Stimulated activated CD4-positive, alpha-beta T cell treated with anti-CD3 and anti-CD28 coated beads, Interleukin-1b, Interleukin-23, amount 100 ng/mL, for 24 hours (primary cell): ENCODE measurements around the gene NOC2L.
"Not testable (repeated sequence)": the region's sequence is repeated elsewhere in the genome, so short reads cannot be mapped to it uniquely, and the experiment has no call there.

Experiments
- DNase-seq, 4 experiments: peaks; one replicate each; pipeline ENCODE4 v3.0.0-alpha.2; 2020; ENCODE audit warnings: low read depth in 4 of 4, low spot score in 1 of 4

The NOC2L gene

DNA sequence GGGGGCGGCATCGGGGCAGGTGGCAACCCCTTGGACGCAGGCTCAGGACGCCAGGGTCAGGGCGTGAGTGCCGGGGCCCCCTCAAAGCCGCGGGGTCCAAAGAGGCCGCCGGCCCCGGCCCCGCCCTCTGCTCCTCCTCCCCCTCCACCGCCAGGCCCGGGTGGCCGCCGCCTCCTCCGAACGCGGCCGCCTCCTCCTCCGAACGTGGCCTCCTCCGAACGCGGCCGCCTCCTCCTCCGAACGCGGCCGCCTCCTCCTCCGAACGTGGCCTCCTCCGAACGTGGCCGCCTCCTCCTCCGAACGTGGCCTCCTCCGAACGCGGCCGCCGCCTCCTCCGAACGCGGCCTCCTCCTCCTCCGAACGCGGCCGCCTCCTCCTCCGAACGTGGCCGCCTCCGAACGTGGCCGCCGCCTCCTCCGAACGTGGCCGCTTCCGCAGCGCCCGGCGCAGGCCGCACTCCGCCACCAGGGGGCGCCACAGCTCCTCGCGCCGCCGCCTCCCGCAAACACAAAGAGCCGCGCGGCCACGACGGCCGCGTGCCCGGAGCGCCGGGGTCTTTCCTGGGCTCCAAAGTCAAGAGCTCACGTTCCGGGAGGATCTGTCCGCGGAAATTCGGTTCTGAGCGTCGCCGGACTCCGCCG, 54.6 kb downstream of the NOC2L start:
- peak; percentile 73 to 82 (median 75) for DNase-seq

DNA sequence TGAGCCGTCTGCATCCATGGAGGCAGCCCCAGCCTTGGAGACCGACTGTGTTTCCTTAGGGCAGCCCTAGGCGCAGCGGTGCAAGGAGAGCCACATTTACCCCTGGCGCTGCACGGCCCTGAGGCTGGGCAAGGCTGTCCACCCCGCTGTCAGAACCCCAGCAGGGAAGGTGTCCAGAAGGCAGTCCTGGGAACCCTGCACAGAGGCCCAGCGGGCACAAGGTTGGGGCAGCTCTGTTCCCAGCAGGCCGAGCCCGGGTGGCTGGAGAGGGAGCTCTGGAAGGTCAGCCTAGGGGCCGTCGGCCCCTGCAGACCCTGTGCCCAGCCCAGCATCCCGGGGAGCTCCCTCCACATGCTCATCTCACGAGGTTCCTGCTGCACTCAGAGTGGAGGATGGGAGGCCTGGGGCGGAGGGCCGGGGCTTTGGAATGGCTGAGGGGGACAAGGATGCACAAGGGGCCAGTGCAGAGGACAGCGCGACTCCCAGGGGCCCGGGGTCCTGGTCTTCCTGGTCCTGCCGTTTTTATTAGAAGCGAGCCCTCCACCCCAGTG, 55.3 kb downstream of the NOC2L start:
- no peak for DNase-seq

DNA sequence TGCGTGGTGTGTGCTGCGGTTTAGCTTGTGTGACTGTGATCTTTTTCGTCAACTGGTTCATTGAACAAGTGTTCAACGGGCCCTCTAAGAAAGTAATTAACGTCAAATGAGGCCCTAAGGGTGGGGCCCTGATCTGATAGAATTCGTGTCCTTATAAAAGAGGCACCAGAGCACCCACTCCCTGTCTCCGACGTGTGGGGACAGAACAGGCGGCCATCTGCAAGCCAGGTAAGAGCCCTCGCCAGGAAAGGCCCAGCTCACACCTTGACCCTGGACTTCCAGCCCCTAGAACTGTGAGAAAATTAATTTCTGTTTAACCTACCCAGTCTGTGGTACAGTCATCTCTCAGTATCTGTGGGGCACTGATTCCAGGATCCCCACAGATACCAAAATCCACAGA, 55.8 kb downstream of the NOC2L start:
- DNase-seq: no peak

DNA sequence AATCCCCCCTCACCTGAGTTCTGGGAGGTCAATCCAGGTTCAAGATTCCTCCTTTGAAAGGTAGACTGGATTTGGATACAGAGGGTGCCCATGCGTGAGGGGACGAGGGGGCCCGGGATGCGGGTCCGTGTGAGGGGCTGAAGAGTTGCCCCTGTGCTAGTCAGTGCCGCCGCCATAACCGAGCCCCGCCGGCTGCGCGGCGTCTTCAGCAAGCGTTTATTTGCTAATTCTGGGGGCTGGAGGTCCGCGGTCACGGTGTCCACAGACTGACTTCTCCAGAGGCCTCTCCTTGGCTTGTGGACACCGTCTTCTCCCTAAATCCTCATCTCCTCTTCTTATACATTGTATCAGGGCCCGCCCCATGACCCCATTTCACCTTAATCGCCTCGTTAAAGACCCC, 56.3 kb downstream of the NOC2L start:
- no peak for DNase-seq

DNA sequence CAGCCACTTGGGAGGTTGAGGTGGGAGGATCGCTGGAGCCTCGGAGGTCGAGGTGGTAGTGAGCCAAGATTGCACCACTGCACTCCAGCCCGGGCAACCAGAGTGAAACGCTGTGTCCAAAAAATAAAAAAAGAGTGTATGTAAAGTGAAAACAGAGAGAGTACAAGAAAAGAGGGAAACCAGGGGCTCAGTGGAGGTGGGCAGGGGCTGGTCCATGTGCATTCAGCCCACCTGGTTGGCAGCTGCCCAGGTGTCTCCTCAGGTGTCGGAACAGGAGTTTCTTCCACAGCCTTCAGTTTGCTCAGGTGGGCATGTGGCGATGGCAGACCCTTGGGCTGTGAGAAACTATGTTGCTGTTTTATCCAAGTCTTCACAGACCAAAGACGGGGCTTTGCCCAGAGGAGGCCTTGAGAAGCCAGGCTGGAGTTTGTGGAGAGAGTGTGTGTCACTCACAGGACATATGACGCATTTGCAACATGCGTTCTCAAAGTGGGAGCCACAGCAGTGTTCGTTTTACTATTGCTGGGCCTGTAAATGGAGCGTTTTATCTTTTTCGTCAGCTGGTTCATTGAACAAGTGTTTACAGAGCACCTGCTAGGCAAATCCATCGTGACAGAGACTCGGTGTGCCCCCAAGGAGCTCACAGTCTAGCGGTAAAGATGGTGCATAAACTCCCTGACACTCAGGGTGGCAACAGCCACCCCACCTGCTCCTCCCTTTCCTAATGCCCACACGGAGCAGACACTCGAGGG, 57.8 kb downstream of the NOC2L start:
- DNase-seq: no peak

DNA sequence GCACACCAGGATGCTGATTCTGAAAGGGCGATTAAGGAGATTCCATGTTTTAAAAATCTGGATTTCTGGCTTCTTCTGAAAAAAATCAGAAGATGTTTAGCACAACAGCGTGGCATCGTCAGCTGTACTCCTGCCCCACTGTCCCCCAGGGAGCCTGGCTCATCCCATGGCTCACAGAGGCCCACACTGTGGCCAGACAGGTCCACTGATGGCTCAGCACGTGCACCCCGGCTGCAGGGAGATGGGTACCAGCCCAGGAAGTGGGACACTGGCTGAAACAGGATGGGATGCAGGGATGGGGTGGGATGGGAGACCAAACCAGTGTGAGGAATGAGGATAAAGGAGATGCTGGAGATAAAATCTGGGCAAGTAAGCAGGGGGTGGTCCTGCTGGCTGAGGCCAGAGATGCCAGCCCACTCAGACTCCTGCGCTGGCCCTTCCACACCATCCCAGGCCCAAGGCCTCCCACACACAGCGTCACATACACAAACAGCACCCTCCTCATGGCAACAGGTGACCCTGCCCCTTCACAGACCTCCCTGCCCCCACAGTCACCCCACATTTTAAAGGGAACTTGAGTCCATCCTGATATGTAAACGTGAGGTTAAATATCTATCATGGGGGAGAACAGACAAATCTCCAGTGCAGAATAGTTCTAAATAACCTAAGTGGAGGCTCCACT, 59.3 kb downstream of the NOC2L start:
- DNase-seq: no peak

DNA sequence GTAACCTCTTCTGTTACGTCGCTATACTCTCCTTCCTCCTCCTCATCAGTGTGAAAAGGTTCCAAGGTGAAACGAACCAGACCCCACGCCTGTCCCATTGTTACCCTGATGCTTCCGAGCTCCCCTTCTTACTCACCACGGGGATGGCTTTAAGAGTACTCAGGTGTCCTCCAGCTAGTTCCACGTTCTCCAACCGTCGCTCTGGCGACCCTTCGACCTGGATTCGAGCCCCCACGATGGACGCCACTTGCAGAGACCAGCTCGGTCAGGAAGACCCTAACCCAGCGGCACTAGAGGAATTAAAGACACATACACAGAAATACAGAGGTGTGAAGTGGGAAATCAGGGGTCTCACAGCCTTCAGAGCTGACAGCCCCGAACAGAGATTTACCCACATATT, 61.1 kb downstream of the NOC2L start:
- not testable (repeated sequence) for DNase-seq

DNA sequence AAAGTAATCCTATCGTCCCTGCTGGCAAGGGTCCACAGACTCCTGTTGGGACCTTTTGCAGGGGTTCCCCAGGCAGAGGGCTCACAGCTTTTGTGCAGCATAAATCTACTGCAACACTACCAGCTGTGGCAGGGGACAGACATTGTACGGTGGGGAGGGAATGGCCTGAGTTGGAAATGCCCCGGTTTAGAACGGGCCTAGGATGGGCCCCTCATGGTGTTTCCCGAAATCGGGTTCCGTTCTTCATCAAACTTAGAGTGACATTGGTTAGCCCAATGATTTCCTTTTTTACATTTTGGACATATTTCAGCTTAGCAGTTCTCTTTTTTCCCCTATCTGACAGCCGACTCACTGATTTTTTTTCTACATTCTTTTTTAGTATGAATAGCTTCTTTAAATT, 61.8 kb downstream of the NOC2L start:
- DNase-seq: no peak
